MG63 (cell line): ENCODE results near the gene FXR2. TPM values are rescaled to one million over a fixed set of nuclear protein-coding genes. Genes with fewer than 3 reads are reported as not detected.
A peak's percentile ranks its signal among the peaks of the same experiment; 100 is the strongest.

ENCODE experiments used
- DNase-seq: peaks from one replicate; pipeline ENCODE4 v3.0.0-alpha.2; 2020
- H3K27me3 ChIP-seq: fragments of 250-450 bp; sonication (Bioruptor Pico); 2 replicates; pipeline ENCODE4 v1.5.1; 2020; ENCODE audit warnings: mild to moderate bottlenecking, moderate library complexity
- H3K36me3 ChIP-seq: fragments of 250-450 bp; sonication (Bioruptor Pico); 2 replicates; pipeline ENCODE4 v1.5.1; 2020; ENCODE audit warnings: mild to moderate bottlenecking, moderate library complexity
- H3K4me3 ChIP-seq: fragments of 250-450 bp; sonication (Bioruptor Pico); 2 replicates; pipeline ENCODE4 v1.5.1; 2020; ENCODE audit warnings: mild to moderate bottlenecking, moderate library complexity
- H3K9me3 ChIP-seq: fragments of 250-450 bp; sonication (Bioruptor Pico); 2 replicates; pipeline ENCODE4 v1.5.1; 2020; ENCODE audit warnings: mild to moderate bottlenecking, moderate library complexity
- total RNA-seq: library from RNA; depleted of rRNA; stranded (reverse); fragments of >200 nt; shearing (Covaris generic); gene quantifications from 2 replicates; pipeline ENCODE4 v1.2.3, GENCODE V29; 2014; ENCODE audit warnings: low replicate concordance

Gene FXR2
- total RNA-seq, 1 experiment from 2014 or later: 49.5 TPM

DNA sequence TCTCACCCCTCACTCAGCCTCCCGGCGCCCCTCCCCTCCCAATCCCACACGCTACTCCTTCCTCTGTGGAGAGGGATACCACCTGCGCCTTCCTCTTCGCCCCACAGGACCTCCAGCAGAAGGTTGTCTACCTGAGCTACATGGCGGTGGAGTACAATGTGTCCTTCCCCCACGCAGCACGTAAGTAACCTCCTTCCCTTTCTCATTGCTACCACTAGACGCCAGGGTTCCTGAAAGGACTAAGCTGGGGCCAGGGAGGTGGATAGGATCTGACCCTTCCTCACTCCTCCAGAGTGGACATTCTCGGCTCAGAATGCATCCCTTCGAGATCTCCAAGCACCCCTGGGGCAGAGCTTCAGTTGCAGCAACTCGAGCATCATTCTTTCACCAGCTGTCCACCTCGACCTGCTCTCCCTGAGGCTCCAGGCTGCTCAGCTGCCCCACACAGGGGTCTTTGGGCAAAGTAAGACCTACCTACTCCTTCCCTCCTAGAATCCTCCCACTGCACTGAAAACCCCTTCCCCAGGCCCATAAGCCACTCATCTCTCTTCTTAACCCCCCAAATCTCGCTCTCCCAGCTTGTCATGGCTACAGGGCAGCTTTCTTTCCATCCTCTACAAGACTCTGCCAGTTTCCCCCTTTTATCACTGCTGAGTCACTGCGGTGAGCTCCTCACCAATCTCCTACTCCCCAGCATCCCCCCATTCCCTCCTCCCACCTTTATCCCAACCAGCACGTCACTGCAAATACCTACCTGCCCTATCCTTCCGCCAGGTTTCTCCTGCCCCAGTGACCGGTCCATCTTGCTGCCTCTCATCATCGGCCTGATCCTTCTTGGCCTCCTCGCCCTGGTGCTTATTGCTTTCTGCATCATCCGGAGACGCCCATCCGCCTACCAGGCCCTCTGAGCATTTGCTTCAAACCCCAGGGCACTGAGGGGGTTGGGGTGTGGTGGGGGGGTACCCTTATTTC, 33.8 kb downstream of the FXR2 start:
- H3K27me3 ChIP-seq: no peaks in the 10 kb centered on the region
- no peak overlapping the region for H3K4me3 ChIP-seq
- H3K9me3 ChIP-seq: no peaks in the 10 kb centered on the region
- DNase-seq: no peak
- peaks cover 27% of the 10 kb centered on the region for H3K36me3 ChIP-seq

- no peak for DNase-seq
- Histone ChIP-seq H3K4me3 (peak overlapping the region; percentile 30), H3K36me3 (peaks cover 36% of the 10 kb centered on the region)
These were observed 34.7 kb downstream of the FXR2 start for GRCh38 chr17:7579834-7580603.

DNA sequence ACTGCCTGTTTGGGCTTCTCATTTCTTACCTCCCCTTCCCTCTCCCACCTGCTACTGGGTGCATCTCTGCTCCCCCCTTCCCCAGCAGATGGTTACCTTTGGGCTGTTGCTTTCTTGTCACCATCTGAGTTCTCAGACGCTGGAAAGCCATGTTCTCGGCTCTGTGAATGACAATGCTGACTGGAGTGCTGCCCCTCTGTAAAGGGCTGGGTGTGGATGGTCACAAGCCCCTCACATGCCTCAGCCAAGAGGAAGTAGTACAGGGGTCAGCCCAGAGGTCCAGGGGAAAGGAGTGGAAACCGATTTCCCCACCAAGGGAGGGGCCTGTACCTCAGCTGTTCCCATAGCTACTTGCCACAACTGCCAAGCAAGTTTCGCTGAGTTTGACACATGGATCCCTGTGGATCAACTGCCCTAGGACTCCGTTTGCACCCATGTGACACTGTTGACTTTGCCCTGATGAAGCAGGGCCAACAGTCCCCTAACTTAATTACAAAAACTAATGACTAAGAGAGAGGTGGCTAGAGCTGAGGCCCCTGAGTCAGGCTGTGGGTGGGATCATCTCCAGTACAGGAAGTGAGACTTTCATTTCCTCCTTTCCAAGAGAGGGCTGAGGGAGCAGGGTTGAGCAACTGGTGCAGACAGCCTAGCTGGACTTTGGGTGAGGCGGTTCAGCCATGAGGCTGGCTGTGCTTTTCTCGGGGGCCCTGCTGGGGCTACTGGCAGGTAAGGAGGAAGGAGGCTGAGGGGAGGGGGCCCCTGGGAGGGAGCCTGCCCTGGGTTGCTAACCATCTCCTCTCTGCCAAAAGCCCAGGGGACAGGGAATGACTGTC, 35.5 kb downstream of the FXR2 start, which contains the start of gene CD68:
Gene CD68, plus strand, starts transcription at position 638 of the 833 bp plus-strand sequence. Its CDS starts 40 bp downstream, at position 678.
- DNase-seq: peak; percentile 82
- H3K27me3 ChIP-seq: no peaks in the 10 kb centered on the region
- no peaks in the 10 kb centered on the region for H3K9me3 ChIP-seq
- peak within 1 kb of the TSS; percentile 30 for H3K4me3 ChIP-seq
- peaks cover 44% of the 10 kb centered on the region for H3K36me3 ChIP-seq

More at GRCh38 chr17:7579834-7580603, 34.7 kb downstream of the FXR2 start:
- Histone ChIP-seq H3K9me3 (no peaks in the 10 kb centered on the region), H3K27me3 (no peaks in the 10 kb centered on the region)

DNA sequence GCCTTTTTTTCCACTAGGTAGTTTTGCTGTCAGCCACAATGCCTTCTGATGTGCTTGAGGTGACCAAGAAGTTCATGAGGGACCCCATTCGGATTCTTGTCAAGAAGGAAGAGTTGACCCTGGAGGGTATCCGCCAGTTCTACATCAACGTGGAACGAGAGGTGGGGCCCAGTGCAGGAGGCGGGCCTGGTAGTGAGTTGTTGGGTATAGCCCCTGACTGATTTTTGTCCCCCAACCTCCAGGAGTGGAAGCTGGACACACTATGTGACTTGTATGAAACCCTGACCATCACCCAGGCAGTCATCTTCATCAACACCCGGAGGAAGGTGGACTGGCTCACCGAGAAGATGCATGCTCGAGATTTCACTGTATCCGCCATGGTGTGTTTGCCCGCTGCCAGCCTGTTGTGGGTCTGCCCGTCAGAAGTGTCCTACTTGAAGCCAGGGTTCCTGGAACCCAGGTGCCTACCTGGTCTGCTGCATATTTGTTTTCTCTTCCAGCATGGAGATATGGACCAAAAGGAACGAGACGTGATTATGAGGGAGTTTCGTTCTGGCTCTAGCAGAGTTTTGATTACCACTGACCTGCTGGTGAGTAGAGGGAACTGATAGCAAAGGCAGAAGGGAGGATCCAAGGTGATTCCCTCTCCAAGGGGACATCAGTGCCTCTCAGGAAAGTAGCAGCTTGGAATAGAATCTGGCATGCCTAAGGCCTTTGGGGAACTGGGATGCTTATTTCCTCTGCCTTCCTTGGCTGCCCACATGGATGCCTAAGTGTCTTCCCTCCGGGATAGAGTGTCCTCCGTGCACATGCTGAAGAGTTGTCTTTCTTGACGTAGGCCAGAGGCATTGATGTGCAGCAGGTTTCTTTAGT, 37.1 kb downstream of the FXR2 start:
- Histone ChIP-seq H3K9me3 (no peaks in the 10 kb centered on the region), H3K36me3 (peaks cover 59% of the 10 kb centered on the region), H3K27me3 (no peaks in the 10 kb centered on the region), H3K4me3 (no peak overlapping the region)
- no peak for DNase-seq

- no peak for DNase-seq
- Histone ChIP-seq H3K9me3 (no peaks in the 10 kb centered on the region), H3K27me3 (no peaks in the 10 kb centered on the region), H3K4me3 (no peak overlapping the region), H3K36me3 (peaks cover 59% of the 10 kb centered on the region)
These were observed 38.2 kb downstream of the FXR2 start for GRCh38 chr17:7576432-7576937.

DNA sequence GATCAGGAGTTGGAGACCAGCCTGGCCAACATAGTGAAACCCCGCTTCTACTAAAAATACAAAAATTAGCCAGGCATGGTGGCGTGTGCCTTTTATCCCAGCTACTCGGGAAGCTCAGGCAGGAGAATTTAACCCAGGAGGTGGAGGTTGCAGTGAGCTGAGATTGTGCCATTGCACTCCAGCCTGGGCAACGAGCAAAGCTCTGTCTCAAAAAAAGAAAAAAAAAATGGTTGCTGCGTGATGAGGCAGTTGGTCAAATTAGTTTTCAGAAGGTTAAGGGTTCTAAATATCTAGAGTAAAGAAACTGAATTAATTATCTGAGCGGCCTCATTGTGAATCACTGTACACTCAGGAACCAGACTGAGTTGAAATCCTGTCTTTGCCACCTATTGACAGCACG, 38.7 kb downstream of the FXR2 start:
- H3K9me3 ChIP-seq: no peaks in the 10 kb centered on the region
- H3K27me3 ChIP-seq: no peaks in the 10 kb centered on the region
- H3K4me3 ChIP-seq: no peak overlapping the region
- no peak for DNase-seq
- H3K36me3 ChIP-seq: peaks cover 59% of the 10 kb centered on the region

GRCh38 chr17:7575481-7575883, 39.2 kb downstream of the FXR2 start:
- peaks cover 59% of the 10 kb centered on the region for H3K36me3 ChIP-seq
- peak overlapping the region; percentile 86 for H3K4me3 ChIP-seq
- no peaks in the 10 kb centered on the region for H3K9me3 ChIP-seq
- DNase-seq: no peak
- H3K27me3 ChIP-seq: no peaks in the 10 kb centered on the region

DNA sequence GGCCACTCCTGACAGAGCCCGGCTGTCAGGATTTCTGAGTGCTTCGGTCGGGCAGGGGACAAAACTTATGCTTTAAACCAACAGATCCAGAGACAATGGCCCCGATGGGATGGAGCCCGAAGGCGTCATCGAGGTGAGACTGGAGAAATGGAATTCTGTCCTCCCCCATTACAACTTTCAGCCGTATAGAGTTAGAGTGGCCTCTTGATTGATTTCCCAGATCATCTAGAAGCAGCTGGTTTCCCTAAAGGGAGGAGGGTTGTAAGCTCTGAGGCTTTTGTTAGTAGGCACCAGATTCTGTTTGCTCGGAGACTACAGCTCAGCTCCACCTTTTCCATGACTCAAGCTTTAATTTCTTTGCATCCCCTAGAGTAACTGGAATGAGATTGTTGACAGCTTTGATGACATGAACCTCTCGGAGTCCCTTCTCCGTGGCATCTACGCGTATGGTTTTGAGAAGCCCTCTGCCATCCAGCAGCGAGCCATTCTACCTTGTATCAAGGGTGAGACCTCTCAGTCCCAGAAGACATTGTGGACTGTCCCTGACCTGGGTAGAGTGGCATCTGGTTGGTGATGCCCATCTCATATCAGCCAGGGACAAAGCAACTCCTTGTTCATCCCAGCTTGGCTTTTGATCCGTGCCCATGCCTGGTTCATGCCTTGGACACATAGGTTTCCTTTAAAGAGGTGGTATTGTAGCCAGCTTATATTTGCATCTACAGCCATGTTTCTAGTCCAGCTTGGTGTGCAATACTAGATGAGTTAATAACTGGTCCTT, 40.3 kb downstream of the FXR2 start:
- Histone ChIP-seq H3K36me3 (peaks cover 61% of the 10 kb centered on the region), H3K4me3 (peak overlapping the region; percentile 86), H3K9me3 (no peaks in the 10 kb centered on the region), H3K27me3 (no peaks in the 10 kb centered on the region)
- no peak for DNase-seq

- peak; percentile 77 for DNase-seq
- Histone ChIP-seq H3K9me3 (no peaks in the 10 kb centered on the region), H3K27me3 (no peaks in the 10 kb centered on the region), H3K36me3 (peaks cover 59% of the 10 kb centered on the region), H3K4me3 (peak overlapping the region; percentile 86)
These were observed 41.2 kb downstream of the FXR2 start for GRCh38 chr17:7573324-7574080.

GRCh38 chr17:7572588-7573323, 41.9 kb downstream of the FXR2 start:
- Histone ChIP-seq H3K27me3 (no peaks in the 10 kb centered on the region), H3K9me3 (no peaks in the 10 kb centered on the region), H3K4me3 (peak overlapping the region; percentile 86), H3K36me3 (peaks cover 53% of the 10 kb centered on the region)
- peak; percentile 97 for DNase-seq

DNA sequence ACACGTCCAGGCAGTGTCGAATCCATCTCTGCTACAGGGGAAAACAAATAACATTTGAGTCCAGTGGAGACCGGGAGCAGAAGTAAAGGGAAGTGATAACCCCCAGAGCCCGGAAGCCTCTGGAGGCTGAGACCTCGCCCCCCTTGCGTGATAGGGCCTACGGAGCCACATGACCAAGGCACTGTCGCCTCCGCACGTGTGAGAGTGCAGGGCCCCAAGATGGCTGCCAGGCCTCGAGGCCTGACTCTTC, 42.4 kb downstream of the FXR2 start:
- H3K27me3 ChIP-seq: no peaks in the 10 kb centered on the region
- peaks cover 48% of the 10 kb centered on the region for H3K36me3 ChIP-seq
- H3K9me3 ChIP-seq: no peaks in the 10 kb centered on the region
- DNase-seq: no peak
- peak overlapping the region; percentile 55 for H3K4me3 ChIP-seq

DNA sequence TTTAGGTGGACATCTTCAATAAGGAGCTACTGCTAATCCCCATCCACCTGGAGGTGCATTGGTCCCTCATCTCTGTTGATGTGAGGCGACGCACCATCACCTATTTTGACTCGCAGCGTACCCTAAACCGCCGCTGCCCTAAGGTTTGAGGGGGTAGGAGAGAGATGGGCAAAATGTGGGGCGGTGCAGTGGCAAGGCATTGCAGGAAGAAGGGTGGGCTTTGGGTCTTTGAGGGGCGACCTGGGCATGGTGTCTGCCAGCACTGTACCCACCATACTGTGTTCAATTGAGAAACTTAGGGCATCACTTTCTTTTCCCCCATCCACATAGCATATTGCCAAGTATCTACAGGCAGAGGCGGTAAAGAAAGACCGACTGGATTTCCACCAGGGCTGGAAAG, 44.3 kb downstream of the FXR2 start:
- Histone ChIP-seq H3K4me3 (no peak overlapping the region), H3K27me3 (no peaks in the 10 kb centered on the region), H3K36me3 (peaks cover 38% of the 10 kb centered on the region), H3K9me3 (no peaks in the 10 kb centered on the region)
- no peak for DNase-seq

- H3K4me3 ChIP-seq: no peak overlapping the region
- peaks cover 31% of the 10 kb centered on the region for H3K36me3 ChIP-seq
- DNase-seq: no peak
- H3K9me3 ChIP-seq: no peaks in the 10 kb centered on the region
- no peaks in the 10 kb centered on the region for H3K27me3 ChIP-seq
These were observed 45.1 kb downstream of the FXR2 start for GRCh38 chr17:7569571-7569970.
